Osteocyte (in vitro differentiated cells): Measurements from ENCODE around the gene NPPB. TPM values are rescaled to one million over a fixed set of nuclear protein-coding genes. Genes with fewer than 3 reads are reported as not detected.

ENCODE experiments used
- DNase-seq: peaks from one replicate; pipeline ENCODE4 v3.0.0; 2021; ENCODE audit warnings: mixed read lengths; ENCODE audit not compliant: unreplicated experiment; ENCODE audit errors: extremely low spot score
- H3K27ac Mint-ChIP-seq: one replicate; pipeline ENCODE4 v1.8.0; 2021; ENCODE audit warnings: mild to moderate bottlenecking, mixed read lengths; ENCODE audit not compliant: unreplicated experiment
- H3K27me3 Mint-ChIP-seq: one replicate; pipeline ENCODE4 v1.8.0; 2021; ENCODE audit warnings: mixed read lengths; ENCODE audit not compliant: unreplicated experiment
- H3K36me3 Mint-ChIP-seq: one replicate; pipeline ENCODE4 v1.8.0; 2021; ENCODE audit warnings: mixed read lengths; ENCODE audit not compliant: unreplicated experiment
- H3K4me1 Mint-ChIP-seq: one replicate; pipeline ENCODE4 v1.8.0; 2021; ENCODE audit warnings: mixed read lengths; ENCODE audit not compliant: unreplicated experiment
- H3K4me3 Mint-ChIP-seq: one replicate; pipeline ENCODE4 v1.8.0; 2021; ENCODE audit warnings: mild to moderate bottlenecking, moderate library complexity, mixed read lengths; ENCODE audit not compliant: unreplicated experiment
- H3K9me3 Mint-ChIP-seq: one replicate; pipeline ENCODE4 v1.8.0; 2021; ENCODE audit warnings: mixed read lengths; ENCODE audit not compliant: unreplicated experiment
- CTCF ChIP-seq: fragments of 200-600 bp; sonication (generic); IDR thresholded peaks from 2 replicates; pipeline ENCODE4 v1.5.0; 2021; ENCODE audit warnings: antibody characterized with exemption, mild to moderate bottlenecking, moderate library complexity
- total RNA-seq: library from RNA; stranded (reverse); gene quantifications from 2 replicates; pipeline ENCODE4 v1.2.1, GENCODE V29; 2021

The NPPB gene
- total RNA-seq, 1 donor from 2014 or later, result not detected

GRCh38 chr1:11839727-11840705 lies 18.7 kb downstream of the NPPB start:
- Mint-ChIP-seq H3K4me1 (peaks cover 19% of the 10 kb centered on the region), H3K27me3 (no peaks in the 10 kb centered on the region), H3K36me3 (peaks cover 39% of the 10 kb centered on the region), H3K27ac (no peak overlapping the region), H3K4me3 (no peak overlapping the region), H3K9me3 (no peaks in the 10 kb centered on the region)
- DNase-seq, result no peak
- no peak for TF ChIP-seq CTCF

- DNase-seq, result peak; percentile 90
- Mint-ChIP-seq H3K9me3 (no peaks in the 10 kb centered on the region), H3K4me3 (no peak overlapping the region), H3K27me3 (no peaks in the 10 kb centered on the region), H3K4me1 (peaks cover 19% of the 10 kb centered on the region), H3K27ac (no peak overlapping the region), H3K36me3 (peaks cover 41% of the 10 kb centered on the region)
- peak; percentile 98 for TF ChIP-seq CTCF
Measured at GRCh38 chr1:11838349-11839272, 20.1 kb downstream of the NPPB start.

DNA sequence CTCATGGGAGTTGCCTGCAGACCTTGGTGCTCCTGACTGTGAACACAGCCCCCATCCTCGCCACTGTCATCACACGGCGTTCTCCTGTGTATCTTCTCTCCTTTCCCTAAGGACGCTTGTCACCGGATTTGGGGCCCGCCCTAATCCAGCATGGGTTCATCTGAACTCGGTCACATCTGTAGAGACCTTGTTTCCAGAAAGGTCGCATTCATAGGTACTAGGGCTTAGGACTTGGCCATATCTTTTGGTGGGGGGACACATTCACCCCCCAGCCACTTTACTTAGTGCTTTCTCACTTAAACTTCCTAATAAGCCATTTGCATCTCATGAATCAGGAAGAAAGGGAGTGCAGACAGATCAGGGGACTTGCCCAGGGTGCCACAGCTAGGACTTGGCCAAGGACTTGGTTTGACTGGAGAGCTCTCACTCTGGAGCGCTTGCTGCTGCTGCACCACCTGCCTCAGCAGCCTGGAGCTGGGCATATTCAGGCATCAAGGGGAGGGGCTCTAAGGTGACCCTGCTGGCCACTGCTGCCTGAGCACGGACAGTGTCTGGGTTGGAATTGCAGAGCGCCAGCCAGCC lies 20.9 kb downstream of the NPPB start:
- H3K4me1 Mint-ChIP-seq, result peaks cover 19% of the 10 kb centered on the region

GRCh38 chr1:11836955-11837766 lies 21.6 kb downstream of the NPPB start:
- no peak for DNase-seq
- H3K4me1 Mint-ChIP-seq, result peaks cover 13% of the 10 kb centered on the region
- TF ChIP-seq CTCF, result no peak
- no peaks in the 10 kb centered on the region for H3K9me3 Mint-ChIP-seq
- no peak overlapping the region for H3K27ac Mint-ChIP-seq
- H3K4me3 Mint-ChIP-seq, result no peak overlapping the region
- peaks cover 43% of the 10 kb centered on the region for H3K36me3 Mint-ChIP-seq
- no peaks in the 10 kb centered on the region for H3K27me3 Mint-ChIP-seq

More for the DNA sequence above, 20.9 kb downstream of the NPPB start:
- Mint-ChIP-seq H3K36me3 (peaks cover 42% of the 10 kb centered on the region), H3K27ac (no peak overlapping the region), H3K4me3 (no peak overlapping the region), H3K27me3 (no peaks in the 10 kb centered on the region), H3K9me3 (no peaks in the 10 kb centered on the region)
- no peak for DNase-seq
- TF ChIP-seq CTCF, result no peak
